Astrocyte of the cerebellum (primary cell): Measurements from ENCODE around the gene ZNF780A.

Source experiments
- DNase-seq: peaks from one replicate; pipeline ENCODE4 v3.0.0-alpha.2; 2011; ENCODE audit warnings: low read depth
- H3K4me3 ChIP-seq: 2 replicates; pipeline ENCODE4 v1.5.1; 2011; ENCODE audit warnings: mild to moderate bottlenecking, low read depth, low read length, moderate library complexity
- CTCF ChIP-seq: IDR thresholded peaks from 2 replicates; pipeline ENCODE4 v1.5.1; 2012; ENCODE audit warnings: low read length, low read depth, moderate library complexity, mild to moderate bottlenecking; ENCODE audit errors: missing control alignments
- in situ Hi-C: cut with HindIII; loops from 2 replicates; pipeline ENCODE4 v1.10.0; 2017; ENCODE audit warnings: low sequenced_read_pairs

Gene ZNF780A

GRCh38 chr19:40090241-40091204, at the start of gene ZNF780A:
Gene ZNF780A (minus strand): TSS chr19:40090943. CDS start chr19:40084753, 6,190 bp downstream.
- in situ Hi-C loops: no loop called here
- TF ChIP-seq CTCF: no peak
- peak within 1 kb of the TSS; percentile 94 for H3K4me3 ChIP-seq
- DNase-seq: peak; percentile 6

- H3K4me3 ChIP-seq: no peak overlapping the region
- in situ Hi-C loops: no loop called here
- TF ChIP-seq CTCF: peak; percentile 64
- DNase-seq: peak; percentile 39
Observed at GRCh38 chr19:40139533-40140287, 49.0 kb upstream of the ZNF780A start.

DNA sequence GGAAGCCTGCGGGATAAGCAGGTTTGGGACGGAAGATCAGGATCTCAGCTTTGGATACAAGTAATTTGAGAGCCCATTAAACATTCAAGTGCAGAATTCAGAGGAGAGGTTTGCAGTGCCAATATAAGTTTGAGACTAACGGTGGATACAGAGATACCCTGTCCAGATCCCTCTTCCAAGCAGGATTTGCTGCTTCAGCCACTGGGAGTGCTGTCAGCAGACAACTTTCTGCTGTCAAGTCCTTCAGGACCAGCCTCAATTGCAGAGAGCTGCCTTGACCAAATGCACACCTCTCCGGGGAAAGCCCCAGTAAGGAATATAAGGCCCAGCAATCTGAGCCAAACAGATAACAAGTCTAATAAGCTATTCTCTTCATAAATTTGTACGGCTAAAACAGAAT, 46.1 kb upstream of the ZNF780A start:
- no peak overlapping the region for H3K4me3 ChIP-seq
- in situ Hi-C loops: no loop called here
- no peak for DNase-seq
- TF ChIP-seq CTCF: no peak

DNA sequence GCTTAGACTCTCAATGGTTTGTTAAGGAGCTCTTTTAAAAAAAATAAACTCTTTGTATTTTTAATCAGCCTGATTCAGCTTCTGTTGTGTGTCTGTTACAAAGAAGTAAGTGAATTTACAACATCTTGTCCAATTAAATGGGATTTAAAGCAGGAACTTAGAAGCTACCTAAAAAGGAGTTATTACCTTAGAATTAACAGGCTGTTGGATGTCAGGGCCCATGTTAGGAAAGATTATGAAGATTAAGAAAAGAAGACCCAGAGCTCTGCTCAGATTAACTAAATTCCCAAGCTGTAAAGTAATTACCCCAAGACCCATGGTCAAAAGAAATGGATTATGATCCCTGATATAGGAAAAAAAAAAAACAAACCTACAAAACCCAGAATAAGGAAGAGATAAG, 44.1 kb upstream of the ZNF780A start:
- in situ Hi-C loops: no loop called here
- no peak for DNase-seq
- H3K4me3 ChIP-seq: no peak overlapping the region
- no peak for TF ChIP-seq CTCF

GRCh38 chr19:40133491-40133890, 42.7 kb upstream of the ZNF780A start:
- TF ChIP-seq CTCF: no peak
- in situ Hi-C loops: no loop called here
- DNase-seq: no peak
- no peak overlapping the region for H3K4me3 ChIP-seq

DNA sequence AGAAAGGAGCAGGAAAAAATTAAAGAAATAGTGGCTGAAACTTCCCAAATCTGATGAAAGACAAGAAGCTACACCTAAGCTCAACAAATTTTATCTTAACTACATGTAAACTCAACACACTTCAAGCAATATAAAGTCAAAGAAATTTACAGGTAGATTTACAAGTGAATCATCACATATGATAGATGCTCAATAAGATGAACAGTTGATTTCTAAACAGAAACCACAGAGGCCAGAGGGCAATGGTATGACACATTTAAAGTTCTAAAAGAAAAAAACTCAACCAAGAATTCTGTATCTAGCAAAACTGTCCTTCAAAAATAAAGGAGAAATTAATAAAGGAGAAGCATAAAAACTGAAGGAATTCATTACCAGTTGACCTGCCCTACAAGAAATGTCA, 39.3 kb upstream of the ZNF780A start:
- no peak for DNase-seq
- in situ Hi-C loops: no loop called here
- no peak for TF ChIP-seq CTCF
- H3K4me3 ChIP-seq: no peak overlapping the region
